Keratinocyte (primary cell): ENCODE results near the gene KCNS3. TPM values are rescaled to one million over a fixed set of nuclear protein-coding genes. Genes with fewer than 3 reads are reported as not detected.

Experiments
- DNase-seq: peaks from one replicate; pipeline ENCODE4 v3.0.0-alpha.2; 2011; ENCODE audit warnings: low read depth, missing footprints, low spot score
- FAIRE-seq: peaks from 2 replicates; lab custom pipeline; 2011; peaks lifted over from hg19 to GRCh38; lab: Jason Lieb, UNC
- H2AFZ ChIP-seq: 2 replicates; pipeline ENCODE4 v1.6.0; 2012; ENCODE audit warnings: low read length, control low read depth, inconsistent platforms; ENCODE audit not compliant: control insufficient read depth
- H3K27ac ChIP-seq: 2 replicates; pipeline ENCODE4 v1.5.1; 2011; ENCODE audit warnings: low read length; ENCODE audit not compliant: control insufficient read depth, insufficient read depth
- H3K27me3 ChIP-seq: 3 replicates; pipeline ENCODE4 v1.6.0; 2011; ENCODE audit warnings: low read length; ENCODE audit not compliant: control insufficient read depth, insufficient read depth; ENCODE audit errors: extremely low read depth
- H3K36me3 ChIP-seq, 2 experiments: 2 replicates in 1 of 2; 3 replicates in 1 of 2; pipeline ENCODE4 v1.5.1; 2011; ENCODE audit warnings: low read length in 2 of 2, mild to moderate bottlenecking in 1 of 2; ENCODE audit not compliant: control insufficient read depth in 2 of 2, insufficient read depth in 2 of 2; ENCODE audit errors: extremely low read depth in 1 of 2
- H3K4me1 ChIP-seq: 3 replicates; pipeline ENCODE4 v1.5.1; 2011; ENCODE audit warnings: low read length; ENCODE audit not compliant: control insufficient read depth, insufficient read depth; ENCODE audit errors: extremely low read depth
- H3K4me2 ChIP-seq: 3 replicates; pipeline ENCODE4 v1.6.0; 2011; ENCODE audit warnings: low read depth, low read length; ENCODE audit not compliant: control insufficient read depth, insufficient read depth; ENCODE audit errors: extremely low read depth
- H3K4me3 ChIP-seq, 3 experiments: fragments of 200-600 bp in 1 of 3; sonication (generic) in 1 of 3; 2 replicates in 2 of 3; 3 replicates in 1 of 3; pipeline ENCODE4 v1.5.1; 2011 to 2016; ENCODE audit warnings: low read length in 3 of 3, mild to moderate bottlenecking in 3 of 3, control low read depth in 2 of 3, inconsistent platforms in 1 of 3, low read depth in 1 of 3, mixed read lengths in 1 of 3, mixed run types in 1 of 3, moderate library complexity in 1 of 3; ENCODE audit not compliant: control insufficient read depth in 2 of 3, insufficient read depth in 2 of 3; ENCODE audit errors: extremely low read depth in 1 of 3
- H3K79me2 ChIP-seq: 2 replicates; pipeline ENCODE4 v1.6.0; 2012; ENCODE audit warnings: low read length; ENCODE audit not compliant: control insufficient read depth, insufficient read depth
- H3K9ac ChIP-seq: 3 replicates; pipeline ENCODE4 v1.6.0; 2011; ENCODE audit warnings: low read length; ENCODE audit not compliant: control insufficient read depth, insufficient read depth; ENCODE audit errors: extremely low read depth
- H3K9me1 ChIP-seq: 3 replicates; pipeline ENCODE4 v1.6.0; 2011; ENCODE audit warnings: low read length; ENCODE audit not compliant: control insufficient read depth, insufficient read depth; ENCODE audit errors: extremely low read depth
- H3K9me3 ChIP-seq: 2 replicates; pipeline ENCODE4 v1.5.1; 2012; ENCODE audit warnings: low read depth, low read length; ENCODE audit not compliant: control insufficient read depth
- H4K20me1 ChIP-seq: 3 replicates; pipeline ENCODE4 v1.6.0; 2011; ENCODE audit warnings: low read length; ENCODE audit not compliant: control insufficient read depth, insufficient read depth; ENCODE audit errors: extremely low read depth
- CTCF ChIP-seq, 3 experiments: IDR thresholded peaks in 1 of 3; conservative IDR thresholded peaks in 1 of 3; optimal IDR thresholded peaks in 1 of 3; 2 replicates in 2 of 3; 3 replicates in 1 of 3; pipeline versions ENCODE3 to v1.5.1; 2011; ENCODE audit warnings: low read length in 3 of 3, mild to moderate bottlenecking in 3 of 3, moderate library complexity in 2 of 3, control low read depth in 1 of 3, inconsistent platforms in 1 of 3; ENCODE audit not compliant: insufficient read depth in 2 of 3; ENCODE audit errors: extremely low read depth in 1 of 3
- EZH2 ChIP-seq: IDR thresholded peaks from one replicate; pipeline ENCODE4 v1.6.1; 2012; ENCODE audit warnings: inconsistent platforms, mild to moderate bottlenecking, low read length, moderate library complexity
- dilution Hi-C: fragments of 300-500 bp; cut with MboI; formaldehyde crosslinking; loops from one replicate; pipeline ENCODE4 v1.7.0; 2020; ENCODE audit warnings: low sequenced_read_pairs; ENCODE audit not compliant: extremely low pct_ligation_motif_present
- polyA plus RNA-seq, 5 experiments: library from polyadenylated mRNA; depleted of rRNA in 3 of 5; stranded (reverse) in 3 of 5; stranded (forward) in 1 of 5; unstranded in 1 of 5; fragments of >200 nt; gene quantifications; 1 replicate in 1 of 5; 2 replicates in 3 of 5; 3 replicates in 1 of 5; pipeline versions ENCODE4 v1.2.1 to v1.2.3, GENCODE V29; 2011 to 2012; ENCODE audit warnings: missing spikeins in 2 of 5, low read depth in 1 of 5, low replicate concordance in 1 of 5

Gene KCNS3
- polyA plus RNA-seq, 1 donor (not counting 4 experiments of a cell fraction or from before 2014, with no cell fraction given): 7.3 TPM

- Histone ChIP-seq H3K4me1 (no peaks in the 10 kb centered on the region), H3K9ac (no peak overlapping the region), H3K27ac (no peak overlapping the region), H3K9me1 (no peaks in the 10 kb centered on the region), H4K20me1 (no peaks in the 10 kb centered on the region), H3K4me2 (no peak overlapping the region), H2AFZ (no peak overlapping the region), H3K9me3 (no peaks in the 10 kb centered on the region), H3K36me3 (no peaks in the 10 kb centered on the region), H3K27me3 (no peaks in the 10 kb centered on the region), H3K4me3 (no peak overlapping the region), H3K79me2 (no peaks in the 10 kb centered on the region)
- TF ChIP-seq EZH2 (no peak), CTCF (optimal IDR thresholded peaks at IDR 0.05 in 1 of 3, IDR thresholded peaks at IDR 0.05 in 1 of 3, conservative IDR thresholded peaks at IDR 0.05 in 1 of 3; ENCODE audit: extremely low read depth in 1 of 3, insufficient read depth in 2 of 3, low read length in 3 of 3) (no peak)
- dilution Hi-C loops: no loop called here
- DNase-seq: no peak
- no peak for FAIRE-seq
These were observed 71.5 kb downstream of the KCNS3 start for GRCh38 chr2:17950006-17950405.

- Histone ChIP-seq H3K4me2 (no peak overlapping the region), H3K27me3 (peaks cover 3% of the 10 kb centered on the region), H3K4me1 (no peaks in the 10 kb centered on the region), H3K79me2 (no peaks in the 10 kb centered on the region), H4K20me1 (no peaks in the 10 kb centered on the region), H2AFZ (no peak overlapping the region), H3K27ac (no peak overlapping the region), H3K9me3 (no peaks in the 10 kb centered on the region), H3K36me3 (no peaks in the 10 kb centered on the region), H3K4me3 (no peak overlapping the region), H3K9me1 (no peaks in the 10 kb centered on the region), H3K9ac (no peak overlapping the region)
- dilution Hi-C loops: no loop called here
- FAIRE-seq: no peak
- no peak for DNase-seq
- TF ChIP-seq EZH2 (no peak), CTCF (optimal IDR thresholded peaks at IDR 0.05 in 1 of 3, IDR thresholded peaks at IDR 0.05 in 1 of 3, conservative IDR thresholded peaks at IDR 0.05 in 1 of 3; ENCODE audit: extremely low read depth in 1 of 3, insufficient read depth in 2 of 3, low read length in 3 of 3) (no peak)
These were observed 73.1 kb downstream of the KCNS3 start for GRCh38 chr2:17951563-17951962.
